Measurements from ENCODE around the gene PLEKHA5. TPM values are rescaled to one million over a fixed set of nuclear protein-coding genes. Genes with fewer than 3 reads are reported as not detected.
"Not testable (repeated sequence)": the region's sequence is repeated elsewhere in the genome, so short reads cannot be mapped to it uniquely, and the experiment has no call there.

The PLEKHA5 gene
- total and polyA plus RNA-seq, 7 donors = 7.0 to 32.6 (median 14.7) TPM

- no peak for TF ChIP-seq POLR2AphosphoS5 (IDR thresholded peaks at IDR 0.05)
- Histone ChIP-seq H3K4me1 (no peaks in the 10 kb centered on the region), H3K9me3 (no peaks in the 10 kb centered on the region), H3K4me3 (no peak overlapping the region), H3K27me3 (no peaks in the 10 kb centered on the region), H3K27ac (no peak overlapping the region), H3K36me3 (no peaks in the 10 kb centered on the region)
- intact Hi-C loops (cut with DNase I) = no loop called here
- 89 to 90% methylated on average over 4 of the region's 4 CpGs for WGBS, 2 donors
- no peak for DNase-seq
These were observed 268.0 kb downstream of the PLEKHA5 start for GRCh38 chr12:19397534-19397933.

- TF ChIP-seq CTCF (IDR thresholded peaks at IDR 0.05) = no peak
- no peak for TF ChIP-seq POLR2A (IDR thresholded peaks at IDR 0.05)
- no peak for TF ChIP-seq EP300 (IDR thresholded peaks at IDR 0.05)
- no peak for TF ChIP-seq POLR2AphosphoS5 (IDR thresholded peaks at IDR 0.05)
- Histone ChIP-seq H3K4me1 (no peaks in the 10 kb centered on the region), H3K4me3 (no peak overlapping the region), H3K27me3 (no peaks in the 10 kb centered on the region), H3K27ac (no peak overlapping the region), H3K36me3 (no peaks in the 10 kb centered on the region), H3K9me3 (no peaks in the 10 kb centered on the region)
- intact Hi-C loops (cut with DNase I) = no loop called here
- DNase-seq = no peak
- WGBS, 2 donors = 90 to 92% methylated on average over 6 of the region's 6 CpGs
These were observed 269.1 kb downstream of the PLEKHA5 start for GRCh38 chr12:19398376-19399363.

- DNase-seq; H3K4me3 ChIP-seq; H3K27ac ChIP-seq; H3K4me1 ChIP-seq; H3K9me3 ChIP-seq; H3K36me3 ChIP-seq; intact Hi-C loops (cut with DNase I); H3K27me3 ChIP-seq: not testable (repeated sequence)
- WGBS, 2 donors = 91 to 92% methylated on average over 9 of the region's 9 CpGs
These were observed 271.2 kb downstream of the PLEKHA5 start for GRCh38 chr12:19400649-19401285.

- no peaks in the 10 kb centered on the region for H3K4me1 ChIP-seq
- no peak for DNase-seq
- no peaks in the 10 kb centered on the region for H3K9me3 ChIP-seq
- intact Hi-C loops (cut with DNase I) = no loop called here
- no peaks in the 10 kb centered on the region for H3K36me3 ChIP-seq
- H3K27me3 ChIP-seq = no peaks in the 10 kb centered on the region
- H3K4me3 ChIP-seq = no peak overlapping the region
- no peak overlapping the region for H3K27ac ChIP-seq
- TF ChIP-seq POLR2AphosphoS5 (IDR thresholded peaks at IDR 0.05) (no peak), EP300 (IDR thresholded peaks at IDR 0.05) (no peak), POLR2A (IDR thresholded peaks at IDR 0.05) (no peak), CTCF (IDR thresholded peaks at IDR 0.05) (no peak)
- 93 to 94% methylated on average over 6 of the region's 6 CpGs for WGBS, 2 donors
These were observed 272.7 kb downstream of the PLEKHA5 start for GRCh38 chr12:19402211-19402610.

- TF ChIP-seq POLR2AphosphoS5 (IDR thresholded peaks at IDR 0.05) (no peak), CTCF (IDR thresholded peaks at IDR 0.05) (no peak), EP300 (IDR thresholded peaks at IDR 0.05) (no peak), POLR2A (IDR thresholded peaks at IDR 0.05) (no peak)
- no peak overlapping the region for H3K27ac ChIP-seq
- WGBS, 2 donors = 44 to 85% methylated on average over 4 of the region's 4 CpGs
- no peaks in the 10 kb centered on the region for H3K27me3 ChIP-seq
- H3K36me3 ChIP-seq = no peaks in the 10 kb centered on the region
- H3K9me3 ChIP-seq = no peaks in the 10 kb centered on the region
- no peak overlapping the region for H3K4me3 ChIP-seq
- intact Hi-C loops (cut with DNase I) = no loop called here
- H3K4me1 ChIP-seq = no peaks in the 10 kb centered on the region
- no peak for DNase-seq
These were observed 273.4 kb downstream of the PLEKHA5 start for GRCh38 chr12:19402743-19403431.

Measured in sigmoid colon (tissue), 7 donors.